Measurements from ENCODE around the gene SLC2A2.

SLC2A2 gene

DNA sequence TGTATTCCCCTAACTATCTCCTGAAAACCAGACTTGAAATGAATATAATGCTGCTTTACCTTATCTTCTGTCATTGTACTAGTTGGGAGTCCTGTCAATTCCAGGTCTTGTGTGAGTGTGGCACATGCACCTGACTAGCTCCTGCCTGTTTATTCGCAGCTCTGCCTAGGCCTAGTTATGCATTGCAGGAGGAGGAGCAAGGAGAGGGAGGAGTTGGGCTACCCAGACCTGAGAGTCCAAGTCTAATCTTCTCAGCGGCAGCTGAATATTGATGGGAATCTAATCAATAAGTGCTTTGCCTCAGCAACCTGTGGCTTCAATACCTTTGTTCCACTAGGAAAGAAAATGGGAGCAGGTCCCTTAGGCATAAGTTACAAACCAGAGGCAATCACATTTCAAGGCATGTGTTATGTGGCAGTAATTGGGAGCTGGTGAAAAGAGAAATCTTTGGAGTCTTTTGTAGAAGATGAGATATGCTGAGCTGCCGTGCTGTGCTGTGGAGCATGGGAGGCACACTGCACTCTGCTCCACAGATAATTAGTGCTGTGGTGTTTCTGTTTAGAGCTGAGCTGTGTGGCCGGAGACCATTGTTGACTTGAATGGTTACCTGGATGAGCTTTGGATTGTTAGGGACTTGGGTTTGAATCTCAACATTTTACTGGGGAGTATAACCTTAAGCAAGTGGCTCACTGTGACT lies at the start of gene SLC2A2:
Gene SLC2A2 (minus strand): TSS at position 124 of the 697 bp plus-strand sequence. CDS start 50 bp downstream, at position 74.
- DNase-seq, result no peak

DNA sequence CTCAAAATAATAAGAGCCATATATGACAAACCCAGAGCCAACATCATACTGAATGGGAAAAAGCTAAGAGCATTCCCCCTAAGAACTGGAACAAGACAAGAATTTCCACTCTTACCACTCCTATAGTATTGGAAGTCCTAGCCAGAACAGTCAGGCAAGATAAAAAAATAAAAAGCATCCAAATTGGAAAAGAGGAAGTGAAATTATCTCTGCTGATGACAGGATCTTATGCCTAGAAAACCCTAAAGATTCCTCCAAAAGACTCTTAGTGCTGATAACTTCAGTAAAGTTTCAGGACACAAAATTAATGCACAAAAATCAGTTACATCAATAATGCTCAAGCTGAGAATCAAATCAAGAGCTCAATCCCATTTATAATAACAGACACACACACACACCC lies 45.9 kb upstream of the SLC2A2 start:
- no peak for DNase-seq

DNA sequence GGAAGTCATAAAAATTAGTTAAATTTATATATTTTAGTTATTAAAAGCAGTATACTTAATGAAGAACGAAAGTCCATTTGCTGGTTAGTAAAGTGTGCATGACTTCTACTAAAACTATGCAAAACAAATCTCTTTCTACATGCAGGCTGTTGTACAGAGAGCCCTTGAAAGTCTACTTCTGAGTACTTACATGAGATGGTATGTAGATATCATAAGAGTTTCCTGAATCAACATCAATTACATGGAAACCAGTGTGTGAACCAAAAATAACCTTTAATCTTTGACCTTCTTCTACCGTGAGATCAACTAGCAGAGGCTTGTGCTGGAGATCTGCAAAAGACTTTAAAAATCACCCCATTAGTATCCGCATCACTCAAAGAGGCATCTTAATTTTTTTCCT lies 42.1 kb upstream of the SLC2A2 start:
- no peak for DNase-seq

DNA sequence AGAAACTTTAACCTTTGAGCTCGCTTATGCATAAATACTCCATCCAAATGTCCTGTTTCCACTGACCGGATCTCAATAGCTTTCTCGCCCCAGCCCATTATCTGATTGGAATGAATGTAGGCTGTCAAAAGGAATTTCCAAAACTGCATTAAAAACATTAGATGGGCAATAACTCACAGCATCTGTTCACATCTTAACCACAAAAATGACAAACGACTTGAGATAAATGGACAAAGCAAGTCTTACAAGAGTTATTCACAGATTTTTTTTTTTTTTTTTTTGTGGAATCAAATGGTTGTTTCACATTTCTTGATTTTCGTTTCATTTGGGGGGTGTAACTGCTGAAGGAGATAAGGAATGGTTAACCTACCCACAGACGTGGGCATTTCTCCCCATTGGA lies 39.7 kb upstream of the SLC2A2 start:
- DNase-seq, result no peak

DNA sequence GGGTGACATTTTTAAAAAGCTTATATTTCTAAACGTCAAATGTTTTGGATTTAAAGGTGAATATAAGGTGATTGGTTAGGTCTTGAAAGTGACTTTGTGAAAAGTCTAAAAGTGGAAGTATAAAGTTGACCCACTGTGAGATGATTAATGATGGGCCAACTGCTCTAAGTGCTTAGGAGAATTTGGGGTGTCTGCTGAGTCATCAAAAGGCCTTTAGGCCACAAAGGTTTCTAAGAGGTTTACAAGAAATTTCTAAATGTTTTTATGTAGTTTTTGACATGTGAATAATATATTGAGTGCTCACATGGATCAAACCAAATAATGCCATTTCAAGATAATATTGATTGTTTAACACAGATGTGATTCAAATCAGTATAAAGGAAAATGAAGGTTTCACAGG lies 39.2 kb upstream of the SLC2A2 start:
- no peak for DNase-seq

DNA sequence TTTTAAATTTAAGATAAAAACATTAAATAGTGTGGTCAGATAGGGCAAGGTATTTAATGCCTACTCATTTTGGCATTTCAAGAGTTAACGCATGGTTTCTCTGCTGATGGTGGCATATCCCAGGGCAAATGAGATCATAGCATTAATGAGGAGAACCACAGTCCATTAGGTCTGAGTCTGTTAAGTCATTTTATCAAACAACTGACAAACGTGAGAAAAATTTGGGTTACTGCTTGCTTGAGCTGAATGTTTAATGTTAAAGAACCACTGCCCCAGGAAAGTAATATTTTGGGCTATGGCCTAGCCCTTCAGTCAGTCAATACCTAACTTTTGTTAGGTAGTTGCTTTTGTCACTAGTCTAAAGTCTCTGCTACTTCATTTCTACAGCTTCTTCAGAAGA lies 37.9 kb upstream of the SLC2A2 start:
- DNase-seq, result no peak

DNA sequence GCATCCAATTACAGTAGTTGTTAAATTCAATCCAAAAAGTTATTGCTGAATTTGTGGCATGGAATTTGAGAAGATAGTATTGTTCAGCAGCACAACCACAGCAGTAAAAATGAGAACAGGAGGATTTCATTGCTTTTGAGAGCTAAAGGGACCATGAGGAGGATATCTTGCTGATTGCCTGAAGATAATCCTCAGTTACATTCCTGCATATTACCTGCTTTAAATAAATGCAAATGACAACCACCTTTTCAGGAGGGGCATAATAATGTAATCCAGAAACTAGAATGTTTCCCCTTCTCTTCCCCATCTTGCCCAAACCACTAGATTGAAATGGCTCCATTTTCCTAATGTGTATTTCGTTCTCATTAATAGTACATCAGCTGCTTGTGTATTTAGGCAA lies 35.2 kb upstream of the SLC2A2 start:
- DNase-seq, result no peak

DNA sequence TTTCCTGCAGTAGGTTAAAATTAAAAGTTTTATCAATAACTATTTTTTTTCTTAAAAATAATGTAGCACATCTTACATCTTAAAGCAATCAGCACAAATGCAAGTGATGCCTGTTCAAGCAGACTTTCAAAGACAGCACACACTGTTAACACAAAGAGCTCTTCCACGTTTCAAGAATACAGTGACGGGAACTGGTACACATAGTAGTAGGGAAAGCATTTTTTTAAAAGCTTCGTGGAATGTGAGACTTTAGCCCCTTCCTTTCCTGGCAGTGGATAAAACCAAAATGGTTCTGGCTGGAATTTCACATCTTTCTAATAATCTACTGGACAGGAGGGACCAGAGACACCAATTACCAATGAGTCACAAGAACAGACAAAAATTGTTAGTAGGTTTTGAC lies 33.5 kb upstream of the SLC2A2 start:
- DNase-seq, result no peak

DNA sequence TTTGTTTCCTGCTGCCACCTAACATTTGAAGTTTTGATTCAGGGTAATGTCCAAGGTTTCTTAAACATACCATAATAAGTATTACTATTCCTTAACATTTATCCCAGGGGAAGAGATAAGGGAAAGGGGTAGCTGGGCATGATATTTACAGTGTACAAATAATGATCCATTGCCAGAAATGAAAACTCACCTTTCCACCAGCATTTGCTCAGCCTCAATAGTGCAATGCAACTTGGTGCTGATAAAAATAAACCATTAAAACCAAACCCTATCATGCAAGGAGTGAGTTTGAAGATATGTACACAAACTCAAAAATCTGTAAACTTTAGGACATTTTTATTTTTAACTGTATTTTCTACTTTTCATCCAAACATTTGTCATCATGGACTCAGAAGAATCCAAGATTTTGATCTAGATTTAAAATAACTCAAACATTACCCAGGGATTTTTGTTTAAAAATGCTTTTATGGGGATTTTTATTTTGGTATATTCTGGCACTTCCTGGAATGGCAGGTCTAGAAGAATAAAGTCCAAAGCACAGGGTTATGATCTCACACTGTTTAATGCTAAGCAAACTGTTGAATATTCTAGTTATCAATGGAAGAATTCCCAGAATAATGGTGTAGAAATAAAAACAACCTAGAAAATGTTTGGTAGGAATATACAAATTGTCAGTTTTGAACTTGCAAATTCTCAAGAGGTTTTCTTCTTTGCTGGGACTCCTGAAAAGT lies 32.5 kb upstream of the SLC2A2 start:
- no peak for DNase-seq

DNA sequence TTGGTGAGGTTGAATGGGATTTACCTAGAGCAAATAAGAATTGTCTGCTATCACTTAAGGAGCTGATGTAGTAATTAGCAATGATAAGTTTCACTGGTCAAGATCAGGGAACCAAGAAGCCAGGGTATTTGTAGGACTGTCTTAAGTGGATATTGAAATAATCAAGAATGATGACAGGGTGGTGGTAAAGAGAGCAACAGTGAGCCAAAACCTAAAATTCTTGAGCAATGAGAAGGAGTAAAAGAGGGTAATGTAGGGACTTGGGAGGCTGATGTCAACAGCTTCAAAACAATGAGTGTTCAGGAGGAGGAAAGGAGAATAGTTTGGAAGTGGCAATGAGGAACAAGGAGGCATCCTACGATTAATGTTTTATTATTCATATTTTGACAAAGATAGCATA lies 31.5 kb upstream of the SLC2A2 start:
- no peak for DNase-seq

DNA sequence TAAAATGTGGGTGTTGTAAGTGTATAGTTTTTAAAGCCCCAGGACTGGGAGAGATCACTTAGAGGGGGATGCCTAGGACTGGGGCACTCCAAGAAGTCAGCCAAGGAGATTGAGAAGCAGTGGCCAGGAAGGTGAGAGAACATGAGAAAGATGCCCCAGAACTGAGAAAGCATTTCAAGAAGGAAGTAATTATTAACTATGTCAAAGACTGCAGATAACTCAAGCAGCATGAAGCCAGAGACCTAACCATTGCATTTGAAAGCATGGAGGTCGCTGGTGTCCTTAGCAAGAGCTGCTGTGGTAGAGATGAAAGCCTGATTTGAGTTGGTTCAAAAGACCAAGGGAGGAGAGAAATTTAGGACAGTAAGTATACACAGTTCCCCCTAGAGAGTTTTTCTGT lies 30.6 kb upstream of the SLC2A2 start:
- DNase-seq, result no peak

DNA sequence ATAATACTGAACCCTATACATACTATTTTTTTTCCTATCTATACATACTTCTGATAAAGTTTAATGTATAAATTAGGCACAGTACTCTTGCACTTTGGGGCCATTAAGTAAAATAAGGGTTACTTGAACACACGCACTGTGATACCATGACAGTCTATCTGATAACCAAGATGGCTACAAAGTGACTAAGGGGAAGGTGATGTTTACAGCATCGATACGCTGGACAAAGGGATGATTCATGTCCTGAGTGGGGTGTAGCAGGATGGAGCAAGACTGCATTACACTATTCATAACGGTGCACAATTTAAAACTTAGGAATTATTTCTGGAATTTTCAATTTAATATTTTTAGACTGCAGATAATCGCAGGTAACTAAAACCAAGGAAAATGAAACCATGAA lies 30.0 kb upstream of the SLC2A2 start:
- DNase-seq, result no peak

DNA sequence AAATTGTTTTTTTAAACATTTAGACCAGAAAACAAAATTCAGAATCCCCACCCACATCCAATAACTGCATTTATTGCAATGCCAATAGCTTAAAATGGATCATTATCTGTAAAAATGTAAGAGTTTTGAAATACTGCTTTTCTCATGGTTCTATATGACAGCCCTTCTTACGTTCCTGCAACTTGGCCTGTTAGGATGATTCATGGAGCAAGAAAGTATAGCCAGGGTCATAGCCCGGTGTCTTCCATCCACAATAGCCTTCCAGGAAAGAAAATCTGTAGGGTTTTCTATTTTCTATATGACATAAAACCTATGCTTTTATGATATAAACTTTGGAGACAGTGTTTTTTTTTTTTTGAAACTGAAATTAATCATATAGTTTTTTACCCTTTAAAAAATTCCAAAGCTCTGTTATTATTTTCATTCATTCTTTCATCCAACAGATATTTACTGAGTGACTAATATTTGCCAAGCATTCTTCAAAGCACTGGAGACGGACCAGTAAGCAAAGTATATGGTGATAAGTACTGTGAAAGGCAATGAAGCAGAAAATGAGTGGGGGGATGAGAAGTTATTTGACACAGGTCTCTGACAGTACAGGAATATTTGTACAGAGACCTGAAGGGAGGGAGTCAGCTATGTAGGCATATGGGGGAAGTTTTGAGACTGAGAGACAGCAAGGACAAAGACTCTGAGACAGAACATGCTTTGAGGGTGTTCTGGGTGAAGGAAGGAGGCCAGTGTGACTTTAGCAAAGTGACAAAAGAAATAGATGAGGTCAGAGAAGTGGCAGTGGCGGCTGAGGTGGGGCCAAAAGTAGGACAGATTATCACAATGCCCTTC lies 29.0 kb upstream of the SLC2A2 start:
- DNase-seq, result no peak

DNA sequence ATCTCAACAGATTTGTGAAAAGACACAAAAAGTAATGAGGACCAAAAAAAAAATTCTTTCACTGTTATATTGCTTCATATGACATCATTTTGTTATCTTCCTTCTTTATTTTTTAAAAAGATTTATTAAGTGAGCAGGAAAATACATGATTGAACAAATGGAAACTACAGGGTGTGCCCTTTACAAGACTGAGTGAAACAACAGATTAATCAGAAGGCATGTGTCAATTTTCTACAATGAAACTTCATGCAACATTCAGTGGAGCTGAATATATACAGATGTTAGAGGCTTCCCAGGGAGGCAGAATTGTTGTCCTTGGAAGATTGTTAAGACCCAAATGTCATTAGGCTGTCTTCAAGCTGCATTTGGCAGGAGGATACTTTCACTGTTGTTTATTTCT lies 28.4 kb upstream of the SLC2A2 start:
- no peak for DNase-seq

DNA sequence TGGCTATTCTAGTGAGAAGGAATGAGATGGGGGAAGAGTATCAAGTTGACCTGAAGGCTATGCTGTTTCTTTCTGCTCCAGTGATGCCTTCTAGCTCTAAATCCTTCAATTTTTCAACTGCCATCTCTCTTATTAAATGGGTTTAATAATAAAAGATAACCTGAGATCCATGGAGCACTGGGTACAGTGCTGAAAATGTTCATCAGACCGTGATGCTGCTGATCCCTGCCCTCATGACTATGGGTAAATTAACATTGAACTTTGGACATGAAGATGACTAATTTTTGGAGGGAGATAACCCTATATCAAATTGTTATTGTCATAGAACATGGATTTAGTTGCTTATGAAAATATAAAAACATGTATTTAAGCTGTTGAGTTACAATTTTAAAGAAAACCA lies 27.7 kb upstream of the SLC2A2 start:
- DNase-seq, result no peak

DNA sequence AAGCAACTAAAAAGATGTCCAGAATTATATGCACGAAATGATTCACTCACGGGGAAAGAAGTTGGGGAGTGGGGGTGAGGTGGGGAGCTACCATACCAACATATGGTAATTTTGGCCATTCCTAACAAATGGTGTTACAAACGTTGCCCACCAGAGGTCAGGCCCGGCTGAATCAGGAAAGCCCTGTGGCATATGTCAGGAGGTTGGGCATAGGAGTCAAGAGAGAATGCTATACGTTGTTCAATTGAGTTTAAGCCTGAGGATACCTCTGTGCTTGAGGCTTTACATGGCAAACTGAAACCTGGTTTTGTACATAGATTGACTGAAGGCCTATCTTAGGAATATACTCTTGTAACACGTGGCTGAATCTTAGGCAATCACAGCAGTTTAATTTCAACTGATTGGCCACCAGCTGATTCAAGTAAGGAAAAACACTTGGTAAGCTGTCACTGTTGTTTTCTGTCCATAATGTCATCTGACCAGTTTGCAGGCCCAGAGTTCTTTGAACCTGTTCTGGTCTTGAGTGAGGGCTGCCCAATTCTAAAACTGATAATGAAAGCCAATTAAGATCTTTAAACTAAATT lies 23.4 kb upstream of the SLC2A2 start:
- DNase-seq, result peak; percentile 7

DNA sequence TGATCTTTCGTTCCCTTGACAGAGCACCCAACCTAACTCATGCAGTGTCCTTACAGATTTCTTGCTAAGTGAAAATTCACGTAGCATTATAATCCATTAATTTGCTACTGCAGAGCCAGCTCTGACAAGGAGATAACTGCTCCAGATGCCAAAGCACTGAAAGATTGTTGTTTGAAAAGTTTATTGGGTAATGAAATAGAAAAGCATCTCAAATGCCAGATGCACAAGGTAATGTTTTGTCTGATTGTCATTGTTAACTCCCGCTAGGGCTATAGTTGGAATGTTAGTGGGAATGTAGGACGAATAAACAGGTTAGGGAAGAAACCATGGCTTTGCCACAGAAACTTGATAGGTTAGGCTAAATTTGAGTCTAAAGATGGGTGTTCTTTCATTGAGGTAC lies 20.2 kb upstream of the SLC2A2 start:
- no peak for DNase-seq

DNA sequence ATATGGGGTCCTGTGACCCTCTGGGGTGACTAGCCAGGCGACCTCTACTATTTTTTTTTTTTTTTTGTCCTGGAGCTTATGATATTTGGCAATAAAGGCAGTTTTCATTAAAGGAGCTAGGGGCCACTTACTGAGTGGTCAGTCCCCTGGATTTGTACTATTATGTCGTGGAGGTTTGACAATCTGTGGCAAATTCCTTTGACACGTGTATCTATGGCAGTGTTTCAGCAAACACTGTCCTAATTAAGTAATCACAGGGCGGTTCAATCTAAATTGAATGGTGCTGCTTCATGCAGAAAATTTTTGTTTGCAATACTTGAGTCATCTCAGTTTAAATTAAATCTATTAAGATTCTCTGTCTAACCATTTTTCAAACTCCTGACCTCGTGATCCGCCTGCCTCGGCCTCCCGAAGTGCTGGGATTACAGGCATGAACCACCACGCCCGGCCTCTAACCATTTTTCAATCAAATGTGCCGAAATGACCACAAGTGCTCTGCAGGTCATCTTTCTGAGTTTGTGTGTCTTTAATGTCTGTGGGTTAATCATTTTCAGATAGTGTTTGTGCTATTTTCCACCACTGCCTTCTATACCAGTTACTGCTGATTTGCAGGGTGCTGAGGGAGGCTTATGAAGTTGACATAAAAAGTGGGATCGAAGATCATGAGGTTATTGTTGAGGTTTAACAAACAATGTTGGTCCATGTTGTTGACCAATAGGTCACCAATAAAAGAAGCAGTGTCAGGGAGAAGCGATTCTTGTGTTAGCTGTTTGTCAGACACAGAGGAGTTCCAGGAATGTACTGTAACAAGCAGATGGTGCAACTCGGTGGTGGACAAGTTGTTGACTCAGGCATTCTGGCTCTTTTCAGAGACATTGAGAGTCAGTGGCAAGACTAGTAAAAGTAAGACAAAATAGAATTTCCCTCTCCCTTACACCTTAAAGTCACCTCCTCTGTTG lies 18.6 kb upstream of the SLC2A2 start:
- no peak for DNase-seq

DNA sequence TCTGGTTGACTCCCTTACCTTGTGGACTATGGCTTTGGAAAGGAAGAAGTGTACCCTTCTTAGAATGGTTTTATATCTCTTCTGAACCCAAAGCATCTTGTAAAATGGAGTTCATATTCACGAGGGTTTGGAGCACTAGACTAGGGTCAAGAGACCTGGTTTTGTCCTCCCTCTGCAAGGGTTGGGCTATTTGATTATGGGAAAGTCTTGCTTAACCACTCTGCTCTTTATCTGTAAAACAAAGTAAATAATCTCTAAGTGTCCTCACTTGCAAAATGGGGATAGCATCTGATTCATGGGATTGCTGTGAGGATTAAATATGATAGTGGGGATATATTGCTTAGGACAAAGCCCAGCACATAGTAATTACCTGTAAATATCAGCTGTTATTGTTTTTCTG lies 17.9 kb upstream of the SLC2A2 start:
- DNase-seq, result no peak

DNA sequence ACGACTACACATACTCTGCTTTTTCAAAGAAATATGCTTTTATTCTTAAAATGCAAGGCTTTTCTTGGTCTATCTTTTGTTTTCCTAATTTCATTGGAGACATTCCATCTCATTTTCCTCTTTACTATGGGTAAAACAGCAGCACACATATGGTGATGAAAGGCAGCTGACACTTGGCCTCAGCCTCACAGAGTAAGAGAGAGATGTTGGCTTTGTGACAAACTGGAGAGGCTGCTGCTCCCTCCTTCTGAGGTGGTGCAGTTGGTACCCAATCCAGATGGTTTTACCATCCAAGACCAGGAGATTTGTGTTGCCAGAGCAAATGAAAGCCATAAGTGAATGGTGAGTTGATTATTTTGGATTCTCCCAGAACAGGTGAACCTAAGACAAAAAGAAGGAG lies 13.2 kb upstream of the SLC2A2 start:
- DNase-seq, result no peak

DNA sequence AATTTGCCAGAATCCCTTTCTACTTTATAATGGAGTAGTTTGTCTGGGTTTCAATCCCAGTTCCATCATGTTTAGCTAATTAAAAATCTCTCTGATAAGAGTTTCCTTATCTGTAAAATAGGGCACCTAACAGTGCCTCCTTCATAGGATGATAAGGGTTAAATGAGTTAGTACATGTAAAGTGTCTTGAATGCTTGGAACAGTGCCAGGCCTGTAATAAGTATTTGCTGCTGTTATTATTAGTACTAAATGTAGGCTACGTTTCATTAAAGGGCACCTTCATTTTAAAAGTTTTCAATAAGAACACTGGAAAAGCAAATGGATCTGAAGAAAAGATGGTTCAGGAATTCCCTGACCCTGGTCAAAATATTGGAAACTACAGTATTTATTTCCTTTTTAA lies 11.8 kb upstream of the SLC2A2 start:
- no peak for DNase-seq

DNA sequence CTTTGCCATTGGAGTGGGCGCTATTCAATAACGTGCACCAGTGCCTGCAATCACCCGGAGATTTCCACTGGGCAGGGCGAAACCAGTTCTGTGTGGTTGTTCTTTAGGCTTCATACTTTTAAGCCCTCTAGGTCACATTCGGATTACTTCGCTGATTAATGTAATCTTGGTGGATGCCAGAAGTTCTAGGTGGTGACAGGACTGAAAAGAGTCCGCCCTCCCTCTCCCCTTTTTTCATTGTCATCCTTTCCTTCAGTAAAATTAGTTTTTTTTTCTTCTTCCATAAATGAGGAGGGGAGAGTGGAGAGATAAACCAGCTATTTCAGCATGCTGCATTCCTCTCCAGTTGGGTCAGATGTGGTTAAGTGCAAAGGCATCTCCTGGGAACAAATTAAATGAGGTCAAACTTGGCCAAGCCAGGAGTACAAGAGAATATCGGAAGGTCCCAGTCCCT lies 2.3 kb upstream of the SLC2A2 start:
- DNase-seq, result no peak
